Measurements from ENCODE around the gene ING5.
"Not testable (repeated sequence)": the region's sequence is repeated elsewhere in the genome, so short reads cannot be mapped to it uniquely, and the experiment has no call there.

Gene ING5

GRCh38 chr2:241741016-241741415, 39.2 kb downstream of the ING5 start:
- no peak for DNase-seq

- DNase-seq, result no peak
These were observed 40.6 kb downstream of the ING5 start for GRCh38 chr2:241742320-241742939.

- not testable (repeated sequence) for DNase-seq
These were observed 41.2 kb downstream of the ING5 start for GRCh38 chr2:241743008-241743407.

- DNase-seq, result no peak
These were observed 41.8 kb downstream of the ING5 start for GRCh38 chr2:241743620-241744019.

GRCh38 chr2:241744028-241744754, 42.4 kb downstream of the ING5 start:
- no peak for DNase-seq

- DNase-seq, result no peak
These were observed 43.4 kb downstream of the ING5 start for GRCh38 chr2:241745276-241745675.

GRCh38 chr2:241746084-241746483, 44.2 kb downstream of the ING5 start:
- no peak for DNase-seq

- DNase-seq, result no peak
These were observed 46.8 kb downstream of the ING5 start for GRCh38 chr2:241748468-241749256.

GRCh38 chr2:241750076-241750840, 48.4 kb downstream of the ING5 start:
- no peak for DNase-seq

GRCh38 chr2:241751152-241751551, 49.3 kb downstream of the ING5 start:
- no peak for DNase-seq

GRCh38 chr2:241751776-241752175, 49.9 kb downstream of the ING5 start:
- no peak for DNase-seq

GRCh38 chr2:241752253-241752652, 50.4 kb downstream of the ING5 start:
- DNase-seq, result no peak

- DNase-seq, result no peak
These were observed 50.9 kb downstream of the ING5 start for GRCh38 chr2:241752689-241753276.

- no peak for DNase-seq
These were observed 51.7 kb downstream of the ING5 start for GRCh38 chr2:241753493-241753892.

GRCh38 chr2:241754042-241754441, 52.2 kb downstream of the ING5 start:
- no peak for DNase-seq

GRCh38 chr2:241755166-241755565, 53.3 kb downstream of the ING5 start:
- DNase-seq, result no peak

- DNase-seq, result no peak
These were observed 53.9 kb downstream of the ING5 start for GRCh38 chr2:241755777-241756176.

GRCh38 chr2:241759067-241759807, 57.4 kb downstream of the ING5 start:
- DNase-seq, result no peak

GRCh38 chr2:241759893-241760292, 58.1 kb downstream of the ING5 start:
- not testable (repeated sequence) for DNase-seq

GRCh38 chr2:241760301-241760771, 58.5 kb downstream of the ING5 start:
- no peak for DNase-seq

- no peak for DNase-seq
These were observed 60.6 kb downstream of the ING5 start for GRCh38 chr2:241762321-241762932.

All from hippocampal formation (tissue), 2 donors.